LNCAP (cell line): Measurements from ENCODE around the gene ATP9A.

Experiments used
- TF ChIP-seq, protein P1 (sequence below): fragments of 450-650 bp; IDR thresholded peaks from 2 replicates; pipeline ENCODE4 v1.5.1; 2017; ENCODE audit warnings: mild to moderate bottlenecking

Gene ATP9A

DNA sequence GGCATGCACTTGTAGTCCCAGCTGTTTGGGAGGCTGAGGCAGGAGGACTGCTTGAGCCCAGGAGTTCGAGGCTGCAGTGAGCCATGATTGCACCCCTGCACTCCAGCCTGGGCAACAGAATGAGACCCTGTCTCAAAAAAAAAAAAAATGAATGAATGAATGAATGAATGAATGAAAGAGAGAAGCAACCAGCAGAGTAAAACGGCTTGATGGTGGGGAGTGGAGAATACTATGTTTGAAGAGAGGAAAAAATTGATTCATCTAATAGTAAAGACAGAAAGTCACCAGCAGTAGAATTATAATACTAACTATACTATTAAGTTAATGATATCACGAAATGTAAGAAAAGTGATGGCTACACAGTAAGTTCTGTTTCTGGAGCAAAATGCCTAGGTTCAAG lies 80.6 kb downstream of the ATP9A start:
- TF ChIP-seq, protein P1, sequence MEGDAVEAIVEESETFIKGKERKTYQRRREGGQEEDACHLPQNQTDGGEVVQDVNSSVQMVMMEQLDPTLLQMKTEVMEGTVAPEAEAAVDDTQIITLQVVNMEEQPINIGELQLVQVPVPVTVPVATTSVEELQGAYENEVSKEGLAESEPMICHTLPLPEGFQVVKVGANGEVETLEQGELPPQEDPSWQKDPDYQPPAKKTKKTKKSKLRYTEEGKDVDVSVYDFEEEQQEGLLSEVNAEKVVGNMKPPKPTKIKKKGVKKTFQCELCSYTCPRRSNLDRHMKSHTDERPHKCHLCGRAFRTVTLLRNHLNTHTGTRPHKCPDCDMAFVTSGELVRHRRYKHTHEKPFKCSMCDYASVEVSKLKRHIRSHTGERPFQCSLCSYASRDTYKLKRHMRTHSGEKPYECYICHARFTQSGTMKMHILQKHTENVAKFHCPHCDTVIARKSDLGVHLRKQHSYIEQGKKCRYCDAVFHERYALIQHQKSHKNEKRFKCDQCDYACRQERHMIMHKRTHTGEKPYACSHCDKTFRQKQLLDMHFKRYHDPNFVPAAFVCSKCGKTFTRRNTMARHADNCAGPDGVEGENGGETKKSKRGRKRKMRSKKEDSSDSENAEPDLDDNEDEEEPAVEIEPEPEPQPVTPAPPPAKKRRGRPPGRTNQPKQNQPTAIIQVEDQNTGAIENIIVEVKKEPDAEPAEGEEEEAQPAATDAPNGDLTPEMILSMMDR, result no peak

DNA sequence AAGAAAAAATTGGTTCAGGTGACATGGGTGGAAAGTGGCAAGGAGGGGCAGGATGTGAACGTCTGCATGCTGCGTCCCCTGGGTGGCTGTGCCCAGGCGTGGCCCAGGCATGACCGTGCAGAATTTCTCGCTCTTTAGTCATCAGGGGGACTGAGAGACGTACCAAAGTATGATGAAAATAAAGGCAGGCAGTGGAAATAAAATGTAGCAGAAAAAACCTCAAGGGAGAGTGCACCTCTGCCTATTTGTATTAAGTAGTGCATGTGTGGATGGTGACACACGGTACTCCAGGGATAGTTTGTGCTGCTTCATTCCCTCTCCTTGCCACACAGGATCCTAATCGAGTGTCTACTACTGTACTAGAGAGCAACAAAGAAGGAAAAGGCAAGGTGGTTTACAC lies 81.1 kb downstream of the ATP9A start:
- TF ChIP-seq, protein P1, result no peak

DNA sequence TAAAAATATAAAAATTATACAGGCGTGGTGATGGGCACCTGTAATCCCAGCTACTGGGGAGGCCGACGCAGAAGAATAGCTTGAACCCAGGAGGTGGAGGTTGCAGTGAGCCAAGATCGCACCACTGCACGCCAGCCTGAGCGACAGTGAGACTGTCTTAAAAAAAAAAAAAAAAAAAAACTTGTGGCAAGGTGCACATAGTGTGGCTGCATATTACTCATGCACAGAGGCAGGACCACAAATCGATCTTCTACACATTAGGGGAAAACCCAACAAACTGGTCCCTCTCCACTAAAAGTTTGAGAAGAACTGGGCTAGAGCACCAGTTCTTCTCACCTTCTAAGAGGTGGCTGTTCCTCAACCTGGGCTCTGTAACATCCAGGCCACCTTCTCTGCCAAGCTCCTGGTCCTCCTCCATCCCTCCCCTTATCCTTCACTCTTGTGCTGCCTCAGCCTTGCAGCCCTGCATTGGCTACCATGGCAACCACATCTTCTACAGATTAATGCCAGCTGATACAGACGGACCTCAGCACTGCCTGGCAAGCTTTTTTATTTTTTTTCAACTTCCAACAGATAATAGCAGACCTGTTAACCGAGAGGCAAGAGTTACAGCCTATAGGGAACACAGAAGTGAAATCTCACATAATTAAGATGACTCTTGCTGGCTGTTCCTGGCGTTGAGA lies 88.0 kb downstream of the ATP9A start:
- TF ChIP-seq, protein P1, result no peak

DNA sequence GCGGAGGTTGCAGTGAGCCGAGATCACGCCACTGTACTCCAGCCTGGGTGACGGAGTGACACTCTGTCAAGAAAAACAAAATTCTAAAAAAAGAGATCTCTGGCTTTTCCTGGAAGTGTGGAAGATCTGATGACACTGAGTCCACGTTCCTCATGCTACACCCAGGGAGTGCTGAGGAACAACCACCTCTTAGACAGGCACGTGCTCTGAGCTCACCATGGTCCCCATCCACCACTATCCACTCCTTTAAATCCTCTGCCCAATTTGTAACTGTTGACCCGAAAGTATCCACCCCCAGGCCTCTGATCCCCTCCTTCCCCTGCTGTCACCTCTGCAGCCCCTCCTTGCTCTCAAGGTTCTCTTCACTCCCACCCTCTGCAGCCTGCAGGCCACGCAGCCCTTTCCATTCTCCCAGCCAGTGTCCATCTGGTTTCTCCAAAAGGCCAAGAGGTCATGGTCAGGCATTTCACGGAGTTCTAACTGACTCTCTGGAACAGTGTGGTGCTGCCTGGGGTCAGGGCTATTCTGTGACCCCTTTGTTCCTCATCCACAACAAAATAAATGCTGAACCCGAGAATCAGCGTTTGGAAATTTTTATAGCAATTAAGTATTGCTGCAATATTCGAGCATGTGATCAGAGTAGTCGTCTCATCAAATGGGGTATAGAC lies 88.8 kb downstream of the ATP9A start:
- TF ChIP-seq, protein P1, result no peak

DNA sequence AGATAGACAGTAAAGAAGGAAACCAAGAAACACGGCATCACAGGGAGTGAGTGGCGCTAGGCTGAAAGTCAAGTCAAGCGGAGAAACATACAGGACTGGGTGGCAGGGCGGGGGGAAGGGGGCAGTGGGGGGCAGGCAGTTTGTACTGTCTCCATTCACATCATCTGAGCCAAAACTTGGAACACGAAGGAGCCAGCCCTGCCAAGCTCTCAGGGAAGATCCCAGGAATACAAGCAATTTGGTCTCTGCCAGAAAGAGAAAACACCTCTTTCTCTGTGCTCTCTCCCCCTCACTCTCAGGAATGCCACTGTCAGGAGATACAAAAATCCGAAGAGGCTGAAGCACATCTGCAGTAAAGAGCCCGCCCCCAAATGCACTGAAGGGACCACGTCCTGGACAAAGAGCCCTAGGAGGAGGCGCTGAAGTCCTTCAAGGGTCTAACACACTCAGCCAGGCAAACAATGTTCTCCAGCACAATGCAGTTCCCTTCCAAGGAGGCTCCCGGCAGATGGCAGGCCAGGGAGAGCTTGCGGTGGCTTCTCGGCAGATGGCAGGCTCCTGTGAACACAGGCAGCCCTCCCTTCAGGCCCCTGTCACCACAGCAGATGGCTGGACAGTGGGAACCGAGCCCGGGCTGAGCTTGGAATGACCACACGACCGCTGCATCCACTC lies 90.0 kb downstream of the ATP9A start:
- TF ChIP-seq, protein P1, result no peak

DNA sequence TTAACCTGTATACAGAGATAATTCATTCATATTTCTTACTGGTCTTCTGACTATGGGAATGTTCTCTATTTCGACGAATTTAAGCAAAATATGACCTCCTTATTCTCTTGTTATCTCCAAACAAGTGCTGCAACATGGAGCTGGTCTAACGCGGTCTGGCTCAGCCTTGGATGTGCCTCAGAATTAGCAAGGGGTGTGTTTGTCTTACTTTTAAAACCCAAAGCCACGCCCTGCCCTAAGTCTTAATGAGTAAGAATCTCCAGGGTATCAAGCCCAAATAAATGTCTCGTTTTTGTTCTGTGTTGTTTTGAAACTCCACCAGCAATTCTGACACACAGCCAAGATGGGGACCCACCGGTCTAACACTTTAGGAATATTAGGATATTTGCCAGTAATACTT lies 99.2 kb downstream of the ATP9A start:
- TF ChIP-seq, protein P1, result no peak

DNA sequence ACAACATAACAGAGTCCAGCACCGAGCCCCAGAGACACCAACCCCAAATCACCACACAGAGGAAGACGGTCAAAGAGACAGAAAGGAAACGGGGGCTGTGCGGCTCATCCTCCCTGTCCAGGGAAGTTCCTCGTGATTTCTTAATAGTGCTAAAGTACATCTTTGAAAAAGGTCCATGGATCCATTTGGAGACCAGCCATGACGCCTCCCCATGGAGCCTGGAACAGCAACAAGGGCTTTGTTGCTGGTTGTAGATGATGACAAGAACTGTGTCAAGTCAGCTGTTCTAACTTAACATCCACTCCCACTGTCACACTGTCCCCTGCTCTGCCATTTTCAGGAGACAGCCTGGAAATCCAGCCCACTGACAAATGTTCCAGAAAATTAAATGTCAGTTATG lies 99.7 kb downstream of the ATP9A start:
- TF ChIP-seq, protein P1, result no peak
